Effector memory CD4-positive, alpha-beta T cell (primary cell): Measurements from ENCODE around the gene MRPL38.

Experiments used
- DNase-seq, 3 donors: peaks; one replicate each; pipeline ENCODE4 v3.0.0-alpha.2; 2020
- H3K27ac ChIP-seq: 2 replicates; pipeline ENCODE4 v1.7.0; 2013; ENCODE audit warnings: mild to moderate bottlenecking, low read length, moderate library complexity; ENCODE audit not compliant: insufficient read depth, poor library complexity, severe bottlenecking
- H3K27me3 ChIP-seq: replicated peaks from 2 replicates; pipeline ENCODE4 v1.7.0; 2013; ENCODE audit warnings: mild to moderate bottlenecking, low read length; ENCODE audit not compliant: insufficient read depth, control insufficient read depth, poor library complexity, severe bottlenecking
- H3K36me3 ChIP-seq: 2 replicates; pipeline ENCODE4 v1.7.0; 2013; ENCODE audit warnings: mild to moderate bottlenecking, low read length, moderate library complexity; ENCODE audit not compliant: control insufficient read depth, insufficient read depth
- H3K4me1 ChIP-seq: 2 replicates; pipeline ENCODE4 v1.7.0; 2013; ENCODE audit warnings: low read length, mild to moderate bottlenecking; ENCODE audit not compliant: control insufficient read depth, insufficient read depth, poor library complexity, severe bottlenecking
- H3K4me3 ChIP-seq: 2 replicates; pipeline ENCODE4 v1.7.0; 2013; ENCODE audit warnings: low read length, low read depth, mild to moderate bottlenecking; ENCODE audit not compliant: insufficient read depth, poor library complexity, severe bottlenecking
- H3K9me3 ChIP-seq: 2 replicates; pipeline ENCODE4 v1.7.0; 2013; ENCODE audit warnings: mild to moderate bottlenecking, low read length, moderate library complexity; ENCODE audit not compliant: control insufficient read depth
- total RNA-seq, 3 donors: gene quantifications; one replicate each; lab custom pipeline; 2026; lab: John Stamatoyannopoulos, UW

Gene MRPL38
- total RNA-seq: 6.4 to 10.3 (median 9.2) reads per million in 3 donors

DNA sequence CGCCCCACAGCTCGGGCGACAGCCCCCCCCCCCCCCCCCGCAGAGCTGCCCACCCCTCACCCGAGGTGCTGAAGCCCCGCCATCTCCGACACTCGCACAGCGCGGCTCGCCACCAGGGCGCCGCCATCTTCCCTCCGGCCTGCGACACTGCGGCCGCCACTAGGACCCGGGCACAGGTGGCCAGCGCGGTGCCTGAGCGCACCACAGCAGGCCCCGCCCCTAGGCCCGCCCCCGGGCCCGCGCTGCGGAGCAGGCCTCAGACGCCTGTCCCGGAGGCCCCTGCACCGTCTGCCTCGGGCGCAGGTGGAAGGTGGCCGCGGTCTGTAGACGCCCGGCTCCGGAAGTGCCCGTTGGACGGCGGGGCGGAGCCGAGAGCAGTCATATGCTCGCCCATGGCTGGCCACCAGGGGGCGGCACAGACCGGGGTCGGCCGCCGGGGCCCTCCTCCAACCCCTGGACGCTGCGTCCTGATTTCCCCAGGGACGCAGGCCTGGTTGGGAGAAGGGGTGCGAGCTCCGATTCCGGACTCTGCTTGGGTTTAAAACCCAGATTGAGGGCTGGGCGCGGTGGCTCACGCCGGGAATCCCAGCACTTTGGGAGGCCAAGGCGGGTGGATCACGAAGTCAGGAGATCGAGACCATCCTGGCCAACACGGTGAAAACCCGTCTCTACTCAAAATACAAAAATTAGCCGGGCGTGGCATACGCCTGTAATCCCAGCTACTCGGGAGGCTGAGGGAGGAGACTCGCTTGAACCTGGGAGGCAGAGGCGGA, at the start of gene MRPL38:
TSS of gene MRPL38 (minus strand) at position 136 of the 773 bp plus-strand sequence. CDS start at position 127, 9 bp downstream.
- peak; percentile 86 to 93 (median 89) for DNase-seq

DNA sequence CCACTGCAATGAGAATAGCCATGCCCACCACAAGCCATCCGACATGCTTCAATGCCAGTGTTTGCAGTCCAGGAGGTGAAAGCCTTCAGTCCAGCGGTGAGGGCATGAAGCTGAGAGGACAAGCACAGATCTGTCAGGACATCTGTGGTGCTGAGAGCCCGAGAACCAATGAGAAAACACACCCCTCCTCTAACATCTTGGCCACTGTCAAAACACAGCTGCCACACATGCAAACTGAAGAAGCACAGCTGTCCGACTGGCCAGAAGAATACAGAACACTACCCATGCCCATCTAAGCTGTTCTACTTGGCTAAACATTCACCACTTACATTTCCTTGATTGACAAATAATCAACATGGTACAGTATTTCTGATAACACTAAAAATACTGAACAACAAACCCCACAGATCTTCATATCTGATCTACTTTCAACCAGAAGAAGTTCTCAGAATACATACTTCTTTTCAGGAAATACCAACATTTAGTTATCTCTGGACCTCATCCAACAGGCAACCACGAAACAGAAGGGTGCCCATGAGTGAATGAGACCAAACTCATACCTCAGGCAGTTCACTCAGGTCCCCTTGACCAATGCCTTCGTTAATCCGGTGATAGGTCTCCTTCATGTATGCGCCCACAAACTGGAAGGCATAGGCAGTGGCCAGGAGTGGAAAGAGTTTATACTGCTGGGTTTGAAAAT, 46.3 kb upstream of the MRPL38 start:
- H3K27me3 ChIP-seq: no peaks in the 10 kb centered on the region
- no peak for DNase-seq
- no peaks in the 10 kb centered on the region for H3K9me3 ChIP-seq
- H3K4me3 ChIP-seq: no peak overlapping the region
- H3K27ac ChIP-seq: no peak overlapping the region
- peaks cover 67% of the 10 kb centered on the region for H3K36me3 ChIP-seq
- H3K4me1 ChIP-seq: no peaks in the 10 kb centered on the region

More for the DNA sequence above, at the start of gene MRPL38:
- Histone ChIP-seq H3K4me1 (peaks cover 9% of the 10 kb centered on the region), H3K9me3 (no peaks in the 10 kb centered on the region), H3K4me3 (peak within 1 kb of the TSS; percentile 65), H3K36me3 (peaks cover 27% of the 10 kb centered on the region), H3K27ac (peak within 1 kb of the TSS; percentile 79), H3K27me3 (no peaks in the 10 kb centered on the region)

DNA sequence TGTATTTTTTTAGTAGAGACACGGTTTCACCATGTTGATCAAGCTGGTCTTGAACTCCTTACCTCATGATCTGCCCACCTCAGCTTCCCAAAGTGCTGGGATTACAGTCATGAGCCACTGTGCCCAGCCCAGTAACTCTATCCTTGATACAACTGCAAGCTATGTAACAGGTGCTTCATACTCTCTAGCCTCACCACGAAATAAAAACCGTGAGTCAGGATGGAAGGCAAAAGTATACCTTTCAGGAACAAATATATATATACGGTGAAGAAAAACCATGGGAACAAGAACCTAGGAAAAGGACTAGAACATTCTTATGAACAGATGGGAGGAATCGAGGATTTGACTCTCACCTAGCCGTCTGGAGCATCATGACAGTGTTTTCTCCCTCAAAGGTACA, 45.7 kb upstream of the MRPL38 start:
- H3K9me3 ChIP-seq: no peaks in the 10 kb centered on the region
- H3K27me3 ChIP-seq: no peaks in the 10 kb centered on the region
- H3K4me1 ChIP-seq: no peaks in the 10 kb centered on the region
- H3K4me3 ChIP-seq: no peak overlapping the region
- H3K27ac ChIP-seq: no peak overlapping the region
- no peak for DNase-seq
- H3K36me3 ChIP-seq: peaks cover 62% of the 10 kb centered on the region

DNA sequence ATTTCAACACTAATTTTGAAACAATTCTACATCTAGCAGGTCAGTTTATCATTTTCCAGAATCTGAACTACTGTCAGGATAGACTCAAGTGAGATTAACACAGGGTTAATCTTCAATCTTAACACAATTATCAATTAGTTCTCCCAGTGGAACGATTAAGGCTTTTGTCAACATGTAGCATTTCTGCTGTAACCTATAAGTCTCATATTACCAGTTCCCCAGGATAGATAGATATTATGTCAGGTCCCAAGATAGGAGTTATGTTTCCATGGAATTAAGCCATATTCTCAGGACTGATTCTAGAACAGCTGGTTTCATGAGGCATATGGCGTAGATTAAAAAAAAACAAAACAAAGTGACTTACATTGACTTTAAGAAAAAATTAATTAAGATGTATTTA, 40.5 kb upstream of the MRPL38 start:
- Histone ChIP-seq H3K9me3 (no peaks in the 10 kb centered on the region), H3K36me3 (peaks cover 26% of the 10 kb centered on the region), H3K4me3 (no peak overlapping the region), H3K27me3 (no peaks in the 10 kb centered on the region), H3K4me1 (no peaks in the 10 kb centered on the region), H3K27ac (no peak overlapping the region)
- no peak for DNase-seq

DNA sequence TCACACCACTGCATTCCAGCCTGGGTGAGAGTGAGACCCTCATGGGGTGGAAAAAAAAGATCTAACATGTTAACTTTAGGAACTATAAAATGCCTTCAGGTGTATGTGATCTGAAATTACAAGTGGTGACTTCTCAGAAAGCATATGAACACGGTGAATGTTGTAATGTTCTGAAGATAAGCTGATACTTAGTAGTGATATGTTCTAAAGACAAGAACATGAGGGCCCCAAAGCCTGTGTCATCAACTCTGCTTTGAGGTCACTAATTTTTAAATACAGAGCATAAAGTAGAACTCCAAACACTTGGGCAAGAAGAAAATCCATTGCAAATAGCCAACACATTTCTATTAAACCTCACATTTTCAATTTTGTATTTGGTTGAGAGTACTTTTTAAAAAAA, 38.8 kb upstream of the MRPL38 start:
- H3K27ac ChIP-seq: no peak overlapping the region
- H3K27me3 ChIP-seq: no peaks in the 10 kb centered on the region
- H3K4me3 ChIP-seq: no peak overlapping the region
- DNase-seq: no peak
- peaks cover 14% of the 10 kb centered on the region for H3K36me3 ChIP-seq
- H3K4me1 ChIP-seq: no peaks in the 10 kb centered on the region
- no peaks in the 10 kb centered on the region for H3K9me3 ChIP-seq

DNA sequence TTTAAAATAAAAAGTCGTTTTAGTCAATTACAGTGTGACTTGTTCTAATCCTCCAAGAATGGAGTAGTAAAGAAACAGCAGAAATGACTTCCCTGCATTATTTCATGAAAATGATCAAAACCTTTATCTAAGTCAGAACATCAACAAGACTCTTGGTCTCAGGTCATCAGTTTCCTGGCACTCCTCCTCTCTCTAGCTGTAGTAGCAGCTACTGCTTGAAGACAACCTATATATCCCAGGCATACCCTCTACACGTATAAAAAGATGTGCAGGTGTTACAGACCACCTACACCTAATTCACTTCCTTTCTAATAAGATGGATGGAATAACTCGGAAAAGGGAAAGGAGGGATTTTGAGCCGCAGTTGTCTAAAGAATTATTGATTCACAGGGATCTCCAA, 37.8 kb upstream of the MRPL38 start:
- Histone ChIP-seq H3K4me3 (no peak overlapping the region), H3K27ac (no peak overlapping the region), H3K36me3 (peaks cover 5% of the 10 kb centered on the region), H3K9me3 (no peaks in the 10 kb centered on the region), H3K27me3 (no peaks in the 10 kb centered on the region), H3K4me1 (no peaks in the 10 kb centered on the region)
- no peak for DNase-seq

DNA sequence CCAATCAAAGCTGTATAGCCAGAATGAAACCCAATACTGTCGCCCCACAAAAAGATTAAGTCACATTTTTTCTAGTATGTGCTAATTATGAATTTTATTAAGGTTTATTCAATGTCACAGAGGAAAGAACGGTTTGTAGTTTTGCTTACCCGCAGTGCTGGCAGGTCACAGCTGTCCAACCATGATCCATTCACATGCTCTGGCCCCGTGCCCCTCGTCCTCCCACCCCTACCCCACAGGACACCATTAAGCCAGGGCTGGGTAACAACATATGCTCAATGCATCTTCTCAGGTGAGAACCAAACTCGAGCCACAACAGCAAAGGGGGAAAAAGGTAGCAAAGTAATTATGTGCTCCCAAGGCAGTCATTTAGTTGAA, 36.7 kb upstream of the MRPL38 start:
- no peak for DNase-seq
- H3K27me3 ChIP-seq: no peaks in the 10 kb centered on the region
- no peaks in the 10 kb centered on the region for H3K4me1 ChIP-seq
- peak overlapping the region; percentile 98 for H3K4me3 ChIP-seq
- no peaks in the 10 kb centered on the region for H3K9me3 ChIP-seq
- peak overlapping the region; percentile 88 for H3K27ac ChIP-seq
- peaks cover 3% of the 10 kb centered on the region for H3K36me3 ChIP-seq

DNA sequence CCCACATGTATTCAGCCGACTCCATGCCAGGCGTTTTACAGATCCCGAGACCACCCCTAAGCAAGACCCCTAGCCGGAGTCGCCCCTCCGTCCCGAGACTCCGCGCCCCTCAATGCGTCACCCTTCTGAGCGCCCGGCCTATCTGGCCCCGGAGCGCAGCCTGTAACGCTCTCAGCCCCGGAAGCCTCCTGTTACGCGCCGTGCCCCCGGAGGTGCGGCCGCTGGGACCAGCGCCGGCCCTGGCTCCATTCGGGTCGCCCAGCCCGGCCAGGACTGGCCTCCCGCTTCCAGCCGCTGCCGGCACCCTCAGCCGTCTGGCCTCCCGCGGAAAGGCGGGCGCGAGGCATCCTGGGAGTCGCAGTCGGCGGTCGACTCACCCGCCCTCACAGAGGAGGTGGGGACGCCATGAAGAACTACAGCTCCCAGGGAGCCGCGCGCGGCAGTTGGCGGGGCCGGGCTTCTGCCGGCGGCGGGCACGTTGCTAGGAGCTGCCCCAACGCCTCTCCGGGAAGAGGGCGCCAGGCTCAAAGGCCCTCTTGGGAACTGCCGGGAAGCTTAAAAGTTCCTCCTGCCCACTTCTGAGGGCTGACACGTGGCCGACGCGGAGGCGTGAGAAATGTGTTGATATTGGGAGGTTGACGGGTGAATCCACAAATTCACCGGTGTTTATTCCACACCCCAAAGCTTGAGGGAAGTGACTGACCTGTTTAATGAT, 36.2 kb upstream of the MRPL38 start, which contains the start of gene FBF1:
TSS of gene FBF1 (minus strand) at position 316 of the 715 bp plus-strand sequence. CDS start 2,893 bp downstream, outside the sequence.
- H3K4me1 ChIP-seq: no peaks in the 10 kb centered on the region
- H3K36me3 ChIP-seq: no peaks in the 10 kb centered on the region
- H3K4me3 ChIP-seq: peak within 1 kb of the TSS; percentile 98
- no peaks in the 10 kb centered on the region for H3K27me3 ChIP-seq
- peak within 1 kb of the TSS; percentile 88 for H3K27ac ChIP-seq
- DNase-seq: peak; percentile 71 to 84 (median 80)
- no peaks in the 10 kb centered on the region for H3K9me3 ChIP-seq

DNA sequence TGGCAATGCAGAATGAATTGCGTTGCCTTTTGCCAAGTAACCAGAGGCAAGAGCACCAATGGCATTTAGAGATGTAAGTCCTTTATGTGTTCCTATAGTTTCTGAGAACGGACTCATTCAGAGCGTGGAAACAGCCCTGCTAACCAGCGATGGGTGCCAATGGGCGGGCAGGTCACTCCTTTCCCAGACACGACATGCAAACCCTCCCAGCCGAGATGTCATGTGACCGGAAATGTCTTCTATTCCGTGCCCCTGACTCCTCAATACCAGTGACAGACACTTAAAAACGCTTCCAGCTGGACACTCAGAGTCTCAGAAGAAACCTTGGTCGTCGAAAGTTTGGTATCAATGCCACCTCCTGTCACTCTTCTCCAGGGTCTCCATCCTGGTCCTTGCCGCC, 33.0 kb upstream of the MRPL38 start:
- no peaks in the 10 kb centered on the region for H3K36me3 ChIP-seq
- no peak overlapping the region for H3K4me3 ChIP-seq

More for the DNA sequence above, 33.0 kb upstream of the MRPL38 start:
- H3K27me3 ChIP-seq: no peaks in the 10 kb centered on the region
- no peaks in the 10 kb centered on the region for H3K4me1 ChIP-seq
- DNase-seq: no peak
- H3K27ac ChIP-seq: no peak overlapping the region
- H3K9me3 ChIP-seq: no peaks in the 10 kb centered on the region
